Measurements from ENCODE around the gene ARHGEF7.
A peak's percentile ranks its signal among the peaks of the same experiment; 100 is the strongest.

ARHGEF7 gene

GRCh38 chr13:111206148-111206547 lies 91.0 kb downstream of the ARHGEF7 start:
- TF ChIP-seq CTCF (IDR thresholded peaks at IDR 0.05; ENCODE audit: low read length) (no peak), EZH2 (IDR thresholded peaks at IDR 0.05; ENCODE audit: borderline replicate concordance, low read length) (no peak)
- Histone ChIP-seq H3K9ac (ENCODE audit: low read length) (no peak overlapping the region; the same call in 1 of the 2 replicates), H2AFZ (ENCODE audit: low read length) (no peak overlapping the region), H3K4me2 (ENCODE audit: low read length) (peak overlapping the region; percentile 39; the same call in 1 of the 2 replicates), H3K9me2 (ENCODE audit: low read depth, low read length) (no peaks in the 10 kb centered on the region), H3K9me3 (ENCODE audit: low read length) (no peaks in the 10 kb centered on the region), H3K36me3 (ENCODE audit: insufficient read depth, low read length) (peaks cover 54% of the 10 kb centered on the region), H3K27me3 (ENCODE audit: insufficient read depth, low read length) (no peaks in the 10 kb centered on the region), H3K4me1 (ENCODE audit: insufficient read depth, low read length, severe bottlenecking) (peaks cover 83% of the 10 kb centered on the region), H3K27ac (ENCODE audit: low read depth, low read length, poor library complexity, severe bottlenecking) (peak overlapping the region; percentile 68), H3K4me3 (ENCODE audit: low read depth, low read length, poor library complexity, severe bottlenecking) (no peak overlapping the region), H4K20me1 (ENCODE audit: insufficient read depth, low read length) (no peaks in the 10 kb centered on the region), H3F3A (ENCODE audit: insufficient read depth, low read length) (peaks cover 6% of the 10 kb centered on the region; the same call in 1 of the 2 replicates), H3K79me2 (ENCODE audit: insufficient read depth, low read length) (peaks cover 75% of the 10 kb centered on the region)

- H3K9ac ChIP-seq (ENCODE audit: low read length) = no peak overlapping the region
- H3K27me3 ChIP-seq (ENCODE audit: insufficient read depth, low read length) = no peaks in the 10 kb centered on the region
- H3K4me1 ChIP-seq (ENCODE audit: insufficient read depth, low read length, severe bottlenecking) = peaks cover 78% of the 10 kb centered on the region
- no peaks in the 10 kb centered on the region for H3K9me3 ChIP-seq (ENCODE audit: low read length)
- H3K4me3 ChIP-seq (ENCODE audit: low read depth, low read length, poor library complexity, severe bottlenecking) = no peak overlapping the region
- no peak overlapping the region for H2AFZ ChIP-seq (ENCODE audit: low read length)
- H3F3A ChIP-seq (ENCODE audit: insufficient read depth, low read length) = no peaks in the 10 kb centered on the region
- H3K9me2 ChIP-seq (ENCODE audit: low read depth, low read length) = no peaks in the 10 kb centered on the region
- H3K79me2 ChIP-seq (ENCODE audit: insufficient read depth, low read length) = peaks cover 70% of the 10 kb centered on the region
- no peaks in the 10 kb centered on the region for H4K20me1 ChIP-seq (ENCODE audit: insufficient read depth, low read length)
- no peak overlapping the region for H3K27ac ChIP-seq (ENCODE audit: low read depth, low read length, poor library complexity, severe bottlenecking)
- TF ChIP-seq EZH2 (IDR thresholded peaks at IDR 0.05; ENCODE audit: borderline replicate concordance, low read length) (no peak), CTCF (IDR thresholded peaks at IDR 0.05; ENCODE audit: low read length) (no peak)
- no peak overlapping the region for H3K4me2 ChIP-seq (ENCODE audit: low read length)
- H3K36me3 ChIP-seq (ENCODE audit: insufficient read depth, low read length) = peaks cover 77% of the 10 kb centered on the region
Observed at GRCh38 chr13:111209613-111210012, 94.5 kb downstream of the ARHGEF7 start.

DNA sequence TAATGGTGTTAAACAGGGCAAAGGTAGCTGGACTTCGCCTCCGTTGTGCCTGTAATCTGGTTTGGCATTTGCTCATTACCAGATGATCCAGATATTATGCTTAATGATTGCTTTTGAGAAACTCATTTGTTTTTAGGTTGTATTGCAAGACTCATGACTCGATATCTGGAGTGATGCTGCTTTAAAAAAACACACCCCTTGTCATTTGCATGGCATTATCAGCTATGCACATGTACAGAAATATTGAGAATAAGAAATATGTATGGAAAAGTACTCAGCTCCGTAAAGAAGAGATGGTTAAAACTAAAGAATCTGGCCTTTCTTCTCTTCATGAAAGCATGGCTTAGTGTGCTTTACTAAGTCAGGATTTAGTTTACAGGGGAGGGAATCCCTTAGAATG lies 95.0 kb downstream of the ARHGEF7 start:
- H4K20me1 ChIP-seq (ENCODE audit: insufficient read depth, low read length) = no peaks in the 10 kb centered on the region
- peaks cover 77% of the 10 kb centered on the region for H3K36me3 ChIP-seq (ENCODE audit: insufficient read depth, low read length)
- H3K79me2 ChIP-seq (ENCODE audit: insufficient read depth, low read length) = peaks cover 73% of the 10 kb centered on the region
- no peak overlapping the region for H3K4me3 ChIP-seq (ENCODE audit: low read depth, low read length, poor library complexity, severe bottlenecking)
- H3K4me2 ChIP-seq (ENCODE audit: low read length) = no peak overlapping the region
- H3K4me1 ChIP-seq (ENCODE audit: insufficient read depth, low read length, severe bottlenecking) = peaks cover 79% of the 10 kb centered on the region
- no peak overlapping the region for H3K9ac ChIP-seq (ENCODE audit: low read length)
- H3K9me3 ChIP-seq (ENCODE audit: low read length) = no peaks in the 10 kb centered on the region
- no peaks in the 10 kb centered on the region for H3K9me2 ChIP-seq (ENCODE audit: low read depth, low read length)
- H2AFZ ChIP-seq (ENCODE audit: low read length) = no peak overlapping the region
- no peak for TF ChIP-seq EZH2 (IDR thresholded peaks at IDR 0.05; ENCODE audit: borderline replicate concordance, low read length)
- TF ChIP-seq CTCF (IDR thresholded peaks at IDR 0.05; ENCODE audit: low read length) = no peak
- H3F3A ChIP-seq (ENCODE audit: insufficient read depth, low read length) = no peaks in the 10 kb centered on the region
- H3K27ac ChIP-seq (ENCODE audit: low read depth, low read length, poor library complexity, severe bottlenecking) = peak overlapping the region; percentile 33
- H3K27me3 ChIP-seq (ENCODE audit: insufficient read depth, low read length) = no peaks in the 10 kb centered on the region
